HUES48 (cell line): ENCODE measurements around the gene GLMP.

ENCODE experiments used
- H3K27ac ChIP-seq: one replicate; pipeline ENCODE4 v1.7.0; 2013; ENCODE audit warnings: low read depth, low read length, inconsistent platforms
- H3K27me3 ChIP-seq: 2 replicates; pipeline ENCODE4 v1.6.1; 2013; ENCODE audit warnings: mild to moderate bottlenecking, low read length; ENCODE audit not compliant: control insufficient read depth, insufficient read depth
- H3K36me3 ChIP-seq: 2 replicates; pipeline ENCODE4 v1.6.1; 2013; ENCODE audit warnings: low read length; ENCODE audit not compliant: control insufficient read depth, insufficient read depth
- H3K4me1 ChIP-seq: 2 replicates; pipeline ENCODE4 v1.6.1; 2013; ENCODE audit warnings: mild to moderate bottlenecking, low read length; ENCODE audit not compliant: control insufficient read depth, insufficient read depth
- H3K4me3 ChIP-seq: 2 replicates; pipeline ENCODE4 v1.5.1; 2013; ENCODE audit warnings: mild to moderate bottlenecking, low read depth, low read length
- H3K9ac ChIP-seq: 2 replicates; pipeline ENCODE4 v1.6.1; 2013; ENCODE audit warnings: mild to moderate bottlenecking, low read depth, low read length, moderate library complexity
- H3K9me3 ChIP-seq: 2 replicates; pipeline ENCODE4 v1.6.1; 2013; ENCODE audit warnings: low read length; ENCODE audit not compliant: control insufficient read depth, insufficient read depth

Gene GLMP

DNA sequence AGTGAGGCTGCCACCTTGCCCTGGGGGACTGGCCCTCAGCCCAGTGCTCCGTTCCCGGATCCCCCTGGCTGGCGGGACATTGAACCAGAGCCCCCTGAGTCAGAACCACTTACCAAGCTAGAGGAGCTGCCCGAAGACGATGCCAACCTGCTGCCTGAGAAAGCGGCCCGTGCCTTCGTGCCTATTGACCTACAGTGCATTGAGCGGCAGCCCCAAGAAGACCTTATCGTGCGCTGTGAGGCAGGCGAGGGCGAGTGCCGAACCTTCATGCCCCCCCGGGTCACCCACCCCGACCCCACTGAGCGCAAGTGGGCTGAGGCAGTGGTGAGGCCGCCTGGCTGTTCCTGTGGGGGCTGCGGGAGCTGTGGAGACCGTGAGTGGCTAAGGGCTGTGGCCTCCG, 10.0 kb downstream of the GLMP start:
- no peak overlapping the region for H3K4me3 ChIP-seq
- H3K36me3 ChIP-seq: no peaks in the 10 kb centered on the region
- no peak overlapping the region for H3K9ac ChIP-seq
- H3K4me1 ChIP-seq: peaks cover 14% of the 10 kb centered on the region
- no peaks in the 10 kb centered on the region for H3K9me3 ChIP-seq
- H3K27ac ChIP-seq: no peak overlapping the region
- no peaks in the 10 kb centered on the region for H3K27me3 ChIP-seq

- Histone ChIP-seq H3K9ac (no peak overlapping the region), H3K4me3 (no peak overlapping the region), H3K9me3 (no peaks in the 10 kb centered on the region), H3K27me3 (no peaks in the 10 kb centered on the region), H3K4me1 (peaks cover 14% of the 10 kb centered on the region), H3K36me3 (peaks cover 7% of the 10 kb centered on the region), H3K27ac (no peak overlapping the region)
Observed at GRCh38 chr1:156284757-156285156, 10.7 kb downstream of the GLMP start.

DNA sequence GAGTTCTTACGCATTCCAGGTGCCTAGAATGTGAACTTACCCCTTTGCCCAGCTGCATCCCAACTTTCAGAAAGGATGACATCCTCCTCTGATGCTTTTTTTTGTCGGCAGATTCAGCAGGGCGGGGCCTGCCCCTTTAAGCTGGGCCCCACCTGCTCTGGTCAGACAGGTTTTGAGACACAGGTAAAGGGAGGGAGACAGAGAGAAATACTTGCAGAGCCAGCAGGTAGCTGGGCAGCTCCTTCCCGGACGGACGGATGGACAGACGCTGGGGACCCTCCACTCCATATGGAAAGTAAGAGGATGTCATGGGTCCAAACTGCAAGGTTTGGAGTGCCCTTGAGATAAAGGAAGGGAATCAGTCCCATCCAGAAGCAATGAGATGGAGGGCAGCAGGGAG, 11.4 kb downstream of the GLMP start, which contains the start of gene TMEM79:
Gene TMEM79 (plus strand): TSS at position 214 of the 400 bp plus-strand sequence. CDS start 902 bp downstream, outside the sequence.
- Histone ChIP-seq H3K9ac (peak within 1 kb of the TSS; percentile 66), H3K27me3 (no peaks in the 10 kb centered on the region), H3K36me3 (peaks cover 13% of the 10 kb centered on the region), H3K27ac (peak within 1 kb of the TSS; percentile 98), H3K4me1 (peaks cover 14% of the 10 kb centered on the region), H3K9me3 (no peaks in the 10 kb centered on the region), H3K4me3 (peak within 1 kb of the TSS; percentile 94)

GRCh38 chr1:156283521-156283920, 12.0 kb downstream of the GLMP start:
- Histone ChIP-seq H3K27ac (peak overlapping the region; percentile 98), H3K9me3 (no peaks in the 10 kb centered on the region), H3K27me3 (no peaks in the 10 kb centered on the region), H3K4me3 (peak overlapping the region; percentile 94), H3K9ac (peak overlapping the region; percentile 66), H3K4me1 (peaks cover 14% of the 10 kb centered on the region), H3K36me3 (peaks cover 19% of the 10 kb centered on the region)

DNA sequence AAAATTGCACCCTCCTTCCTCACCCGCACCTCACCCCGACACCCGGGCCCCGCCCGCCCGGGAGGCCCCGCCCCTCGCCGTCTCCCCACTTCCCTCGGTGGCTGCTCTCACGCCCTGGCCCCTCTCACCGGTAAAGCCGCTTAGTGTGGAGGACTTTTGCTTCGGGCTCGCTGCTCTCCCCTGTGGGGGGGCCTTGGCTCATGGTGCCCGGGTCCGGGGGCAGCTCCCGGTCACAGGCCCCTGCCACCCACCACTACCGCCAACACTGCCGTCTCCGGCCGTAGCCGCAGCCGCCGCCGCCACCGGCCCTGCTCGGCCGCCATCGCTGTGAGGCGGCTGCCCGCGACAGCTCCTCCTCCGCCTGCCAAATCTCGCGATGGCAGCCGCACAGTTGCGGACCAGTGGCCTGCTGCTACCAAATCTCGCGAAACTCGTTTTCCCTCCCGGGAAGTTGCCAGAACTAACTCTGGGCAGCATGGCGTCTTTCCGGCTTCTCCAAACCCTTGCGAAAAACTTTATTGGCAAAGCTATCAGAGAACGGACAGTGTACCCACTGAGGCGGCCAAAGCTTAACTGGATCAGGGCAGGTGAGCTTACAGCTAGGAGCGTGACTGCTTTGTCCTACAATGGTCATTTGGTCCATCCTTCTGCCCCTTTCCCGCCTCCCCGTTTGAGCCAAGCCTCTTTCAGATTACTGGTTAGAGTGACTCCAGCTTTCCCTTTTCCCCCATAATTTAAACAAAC, 12.8 kb downstream of the GLMP start, which contains the start of gene SMG5:
Gene SMG5 (minus strand): TSS at position 347 of the 744 bp plus-strand sequence. CDS start 145 bp downstream, at position 202.
- H3K36me3 ChIP-seq: peaks cover 28% of the 10 kb centered on the region

DNA sequence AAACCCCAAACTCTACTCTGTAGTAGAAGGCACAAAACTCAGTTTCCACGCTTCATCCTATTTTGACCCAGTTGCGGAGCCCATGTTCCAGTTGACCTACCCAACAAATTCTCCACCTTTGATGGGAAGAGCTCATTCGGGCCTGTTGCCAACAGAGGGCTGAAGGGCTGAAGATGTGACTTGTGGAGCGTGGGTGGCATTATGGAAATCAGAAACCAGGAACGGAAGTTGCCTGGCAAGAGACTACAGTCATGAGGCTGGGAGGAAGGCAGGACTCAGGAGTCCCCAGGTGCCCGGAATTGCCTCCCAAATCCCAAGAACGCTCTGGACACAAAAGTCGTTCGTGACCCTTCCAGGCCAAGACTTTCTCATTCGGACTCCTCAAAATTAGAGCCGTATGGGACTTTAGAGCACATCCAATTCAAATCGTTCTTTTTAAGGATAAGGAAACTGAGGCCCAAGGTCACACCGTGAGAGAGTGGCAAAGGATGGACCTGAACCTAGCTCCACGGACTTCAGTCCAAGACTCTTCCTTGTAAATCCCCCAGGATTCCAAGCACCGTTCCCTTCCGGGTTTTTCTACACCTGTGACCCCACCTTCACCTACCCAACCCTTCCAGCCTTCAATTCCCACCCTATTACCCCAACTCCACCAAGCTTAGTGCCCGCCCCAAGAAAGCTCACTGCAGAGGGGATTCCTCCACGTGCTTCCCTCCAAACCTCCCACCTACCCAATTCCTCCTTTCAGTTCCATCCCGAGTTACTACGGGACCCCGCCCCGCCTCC, 13.6 kb downstream of the GLMP start:
- Histone ChIP-seq H3K36me3 (peaks cover 35% of the 10 kb centered on the region), H3K4me3 (peak overlapping the region; percentile 94)

More for the DNA sequence above, 12.8 kb downstream of the GLMP start, which contains the start of gene SMG5:
- Histone ChIP-seq H3K27ac (peak within 1 kb of the TSS; percentile 98), H3K4me1 (peaks cover 14% of the 10 kb centered on the region), H3K4me3 (peak within 1 kb of the TSS; percentile 94), H3K9ac (peak within 1 kb of the TSS; percentile 92), H3K9me3 (no peaks in the 10 kb centered on the region), H3K27me3 (no peaks in the 10 kb centered on the region)

DNA sequence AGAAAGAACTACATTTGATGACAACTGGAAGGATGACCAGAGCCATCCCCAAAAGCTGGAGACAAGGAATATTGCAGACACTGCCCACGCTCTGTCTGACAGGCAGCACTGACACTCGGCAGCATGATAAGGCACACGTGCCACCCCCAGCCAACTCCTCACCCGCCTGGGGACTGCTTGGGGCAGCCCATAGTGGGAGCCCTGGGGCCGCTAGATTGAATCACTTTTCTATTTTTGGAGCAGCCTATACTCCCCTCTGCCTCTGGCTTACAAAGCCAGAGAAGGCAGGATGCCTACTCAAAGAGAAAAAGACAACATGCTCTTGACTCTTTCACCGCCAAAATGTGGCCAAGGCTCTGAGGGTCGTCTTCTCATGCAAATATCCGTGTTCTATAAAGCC, 14.2 kb downstream of the GLMP start:
- Histone ChIP-seq H3K9me3 (no peaks in the 10 kb centered on the region), H3K27me3 (no peaks in the 10 kb centered on the region), H3K9ac (peak overlapping the region; percentile 92; the same call in 1 of the 2 replicates), H3K27ac (peak overlapping the region; percentile 98), H3K36me3 (peaks cover 41% of the 10 kb centered on the region), H3K4me1 (peaks cover 14% of the 10 kb centered on the region), H3K4me3 (peak overlapping the region; percentile 94)

More for the DNA sequence above, 13.6 kb downstream of the GLMP start:
- Histone ChIP-seq H3K27me3 (no peaks in the 10 kb centered on the region), H3K4me1 (peaks cover 14% of the 10 kb centered on the region), H3K27ac (peak overlapping the region; percentile 98), H3K9me3 (no peaks in the 10 kb centered on the region), H3K9ac (peak overlapping the region; percentile 92)

DNA sequence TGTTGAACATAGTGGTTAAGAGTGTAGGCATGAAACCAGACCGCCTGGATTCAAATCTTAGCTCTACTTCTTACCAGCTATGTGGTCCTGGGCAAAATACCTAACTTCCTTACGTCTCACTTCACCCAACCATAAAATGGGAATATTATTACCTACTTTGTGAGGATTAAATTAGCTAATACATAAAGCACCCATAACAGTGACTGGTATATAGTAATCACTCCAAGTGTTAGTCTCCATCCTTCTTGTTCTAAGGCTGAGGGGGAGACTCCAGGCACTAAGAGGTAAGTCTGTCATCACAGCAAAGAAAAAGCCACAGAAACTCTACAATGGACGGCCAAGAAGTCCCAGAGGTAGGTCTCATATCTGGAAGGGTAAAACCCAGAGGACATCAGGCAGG, 15.6 kb downstream of the GLMP start:
- Histone ChIP-seq H3K27ac (no peak overlapping the region), H3K9me3 (no peaks in the 10 kb centered on the region), H3K9ac (no peak overlapping the region), H3K4me3 (no peak overlapping the region), H3K36me3 (peaks cover 54% of the 10 kb centered on the region), H3K4me1 (peaks cover 14% of the 10 kb centered on the region), H3K27me3 (no peaks in the 10 kb centered on the region)

GRCh38 chr1:156276966-156277381, 18.5 kb downstream of the GLMP start:
- no peaks in the 10 kb centered on the region for H3K9me3 ChIP-seq
- no peaks in the 10 kb centered on the region for H3K27me3 ChIP-seq
- H3K27ac ChIP-seq: no peak overlapping the region
- no peak overlapping the region for H3K4me3 ChIP-seq
- peaks cover 81% of the 10 kb centered on the region for H3K36me3 ChIP-seq
- peaks cover 9% of the 10 kb centered on the region for H3K4me1 ChIP-seq
- H3K9ac ChIP-seq: no peak overlapping the region

- Histone ChIP-seq H3K27me3 (no peaks in the 10 kb centered on the region), H3K4me1 (peaks cover 5% of the 10 kb centered on the region), H3K36me3 (peaks cover 85% of the 10 kb centered on the region), H3K9me3 (no peaks in the 10 kb centered on the region), H3K9ac (no peak overlapping the region), H3K27ac (no peak overlapping the region), H3K4me3 (no peak overlapping the region)
Observed at GRCh38 chr1:156276532-156276931, 18.9 kb downstream of the GLMP start.

- Histone ChIP-seq H3K36me3 (peaks cover 93% of the 10 kb centered on the region), H3K27ac (no peak overlapping the region), H3K4me1 (no peaks in the 10 kb centered on the region), H3K9ac (no peak overlapping the region), H3K27me3 (no peaks in the 10 kb centered on the region), H3K4me3 (no peak overlapping the region), H3K9me3 (no peaks in the 10 kb centered on the region)
Observed at GRCh38 chr1:156270314-156270713, 25.2 kb downstream of the GLMP start.
